NAMALWA (cell line): ENCODE results near the gene TLE3.

Experiments
- DNase-seq: peaks from one replicate; pipeline ENCODE4 v3.0.0-alpha.2; 2015; ENCODE audit warnings: low spot score

The TLE3 gene

GRCh38 chr15:70082281-70082900, 15.3 kb downstream of the TLE3 start:
- DNase-seq: no peak

DNA sequence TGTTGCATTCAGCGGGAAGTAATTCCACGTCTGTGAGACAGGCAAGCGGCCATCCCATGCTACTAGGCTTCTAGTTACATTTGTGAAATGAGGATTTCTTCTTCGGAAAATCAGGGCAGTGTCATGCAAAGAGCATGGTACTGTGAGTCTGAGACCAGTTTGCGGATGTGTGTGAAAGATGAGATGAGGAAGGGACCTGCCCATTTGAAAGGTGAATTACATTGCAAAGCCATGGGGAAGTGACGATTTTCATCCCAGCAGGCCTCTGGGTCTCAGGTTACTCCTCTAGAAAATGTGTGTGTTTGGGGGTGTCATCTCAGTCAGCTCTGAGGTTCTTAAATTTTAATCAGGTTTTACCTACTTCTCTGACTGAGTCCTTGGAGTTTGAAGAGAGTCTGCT, 16.1 kb downstream of the TLE3 start:
- no peak for DNase-seq

DNA sequence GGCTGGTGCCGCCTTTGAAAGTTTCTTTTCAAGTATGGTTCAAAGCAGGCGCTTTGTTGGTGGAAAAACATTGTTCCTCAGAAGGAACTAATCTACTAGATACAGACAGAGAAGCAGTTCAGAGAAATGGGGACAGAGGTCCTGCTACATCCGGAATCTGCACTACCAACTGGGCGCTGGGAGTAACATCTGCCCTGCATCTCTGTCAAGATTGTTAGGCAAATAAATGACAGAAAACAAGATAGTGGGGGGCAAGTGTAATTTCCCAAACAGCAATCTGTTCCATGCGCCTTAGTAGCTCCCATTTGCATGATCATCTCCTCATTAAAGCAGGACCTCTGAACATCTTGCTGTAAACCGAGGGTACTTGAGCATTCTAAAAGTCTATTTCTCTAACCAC, 17.4 kb downstream of the TLE3 start:
- DNase-seq: no peak

GRCh38 chr15:70079888-70080287, 17.8 kb downstream of the TLE3 start:
- no peak for DNase-seq

DNA sequence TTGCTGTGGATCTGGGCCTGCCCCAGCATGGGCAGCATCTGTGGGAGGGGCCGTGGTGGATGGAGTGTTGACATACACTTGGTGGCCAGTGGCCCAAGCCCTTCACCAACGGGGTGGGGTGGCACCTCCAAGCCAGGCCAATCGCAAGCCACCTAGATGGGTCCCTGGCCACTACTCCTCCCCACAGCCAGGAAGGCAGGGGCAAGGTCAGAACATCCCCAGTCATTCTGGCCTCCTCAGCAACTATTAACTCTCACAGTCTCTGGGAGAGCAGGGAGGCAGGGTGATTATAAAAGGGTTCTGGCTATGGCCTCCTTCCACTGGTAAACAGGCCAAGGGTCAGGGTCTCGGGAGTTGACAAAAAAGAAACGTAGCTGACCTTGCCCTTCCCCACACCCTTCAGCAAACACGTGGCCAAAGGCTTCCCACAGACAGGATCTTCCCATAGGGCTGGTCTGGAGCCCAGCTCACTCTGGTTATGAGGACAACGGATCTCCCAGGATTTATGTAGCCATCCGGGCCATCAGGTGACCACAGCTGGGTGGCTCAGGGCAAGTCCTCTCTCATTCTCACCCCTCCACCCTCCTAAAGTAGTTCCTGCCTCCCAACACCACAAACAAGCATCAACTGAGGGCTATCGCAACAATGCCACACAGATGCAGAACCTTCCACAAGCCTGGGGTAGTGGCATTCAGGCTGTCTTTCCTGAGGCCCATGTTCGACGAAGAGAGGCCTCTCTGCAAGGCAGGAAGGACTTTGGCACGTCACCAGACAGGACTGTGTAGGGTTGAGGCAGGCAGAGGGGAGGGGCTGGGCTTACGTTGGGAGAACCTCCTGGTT, 18.9 kb downstream of the TLE3 start:
- no peak for DNase-seq

DNA sequence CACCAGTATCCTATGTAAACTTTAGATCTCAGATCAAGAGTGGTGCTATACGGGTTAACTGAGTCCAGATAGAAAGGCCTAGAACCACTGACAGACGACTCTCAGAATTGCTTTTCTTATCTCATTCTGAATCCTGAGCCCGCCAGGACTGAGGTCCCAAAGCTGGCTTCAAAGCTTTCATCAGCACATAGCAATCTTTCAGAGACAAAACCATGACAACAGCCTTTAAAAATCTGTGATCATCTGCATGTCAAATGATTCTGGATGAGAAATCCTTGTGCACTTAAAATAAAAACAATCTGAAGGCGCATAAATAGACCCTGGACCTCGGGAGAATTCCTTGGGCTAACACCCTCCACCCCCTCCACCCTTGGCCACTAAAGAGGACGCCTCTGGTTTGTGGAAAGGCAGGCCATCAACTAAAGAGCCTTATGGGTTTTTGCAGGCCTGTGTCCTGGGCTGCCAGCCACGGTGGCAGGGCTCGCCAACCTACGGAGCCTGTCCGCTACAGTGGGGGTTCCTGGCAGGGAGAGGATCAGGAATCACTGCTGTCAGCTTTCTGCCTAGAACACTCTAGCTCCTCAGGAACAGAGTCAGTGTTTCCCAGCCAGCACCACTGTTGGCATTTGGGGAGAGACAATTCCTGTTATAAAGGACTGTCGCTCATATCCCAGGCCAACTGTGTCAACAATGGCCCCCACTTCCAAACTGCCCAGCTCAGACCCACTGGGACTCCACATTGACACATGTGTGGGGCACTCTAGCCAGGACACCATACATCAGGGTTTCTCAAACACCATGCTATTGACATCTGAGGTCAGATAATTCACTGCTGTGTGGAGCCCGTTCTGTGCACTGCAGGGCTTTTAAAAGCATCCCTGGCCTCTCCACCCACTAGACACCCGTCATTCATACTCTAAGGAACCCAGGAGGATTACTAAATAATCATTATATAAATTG, 20.2 kb downstream of the TLE3 start:
- DNase-seq: no peak

GRCh38 chr15:70074380-70074779, 23.3 kb downstream of the TLE3 start:
- no peak for DNase-seq

DNA sequence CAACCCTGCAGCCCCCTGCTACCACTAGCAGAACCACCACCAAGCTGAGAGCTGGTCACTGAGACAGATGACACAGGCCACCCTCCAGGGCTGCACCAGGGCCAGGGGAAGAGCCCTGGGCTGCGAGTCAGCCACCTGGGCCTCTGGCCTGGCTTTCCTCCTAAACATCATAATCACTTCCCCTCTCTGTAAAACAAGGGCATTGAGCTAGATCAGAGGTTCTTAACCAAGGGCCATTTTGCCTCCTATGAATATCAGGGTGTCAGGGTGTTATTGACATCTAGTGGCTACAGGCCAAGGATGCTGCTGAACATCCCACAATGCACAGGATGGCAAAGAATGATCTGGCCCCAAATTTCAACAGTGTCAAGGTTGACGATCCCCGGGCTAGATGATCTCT, 25.2 kb downstream of the TLE3 start:
- DNase-seq: no peak

DNA sequence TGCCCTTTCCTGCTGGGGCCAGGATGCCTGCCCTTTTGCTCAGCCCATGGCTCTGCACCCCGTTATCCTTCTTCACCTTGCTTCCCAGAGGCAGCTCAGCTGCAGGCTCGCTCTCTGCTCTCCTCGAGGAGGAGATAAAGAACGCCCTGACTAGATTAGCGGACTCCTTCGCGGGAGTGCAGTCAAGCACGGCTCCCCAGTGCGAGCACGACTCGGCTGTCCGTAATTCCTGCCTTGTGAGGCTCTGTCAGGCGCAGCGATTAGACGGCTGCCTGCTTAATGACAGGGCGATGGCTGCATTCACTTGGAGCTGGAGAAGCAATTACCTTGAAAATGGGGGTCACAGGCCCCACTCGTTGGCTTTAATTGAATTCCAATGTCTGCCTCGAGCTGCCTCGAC, 25.9 kb downstream of the TLE3 start:
- DNase-seq: no peak

DNA sequence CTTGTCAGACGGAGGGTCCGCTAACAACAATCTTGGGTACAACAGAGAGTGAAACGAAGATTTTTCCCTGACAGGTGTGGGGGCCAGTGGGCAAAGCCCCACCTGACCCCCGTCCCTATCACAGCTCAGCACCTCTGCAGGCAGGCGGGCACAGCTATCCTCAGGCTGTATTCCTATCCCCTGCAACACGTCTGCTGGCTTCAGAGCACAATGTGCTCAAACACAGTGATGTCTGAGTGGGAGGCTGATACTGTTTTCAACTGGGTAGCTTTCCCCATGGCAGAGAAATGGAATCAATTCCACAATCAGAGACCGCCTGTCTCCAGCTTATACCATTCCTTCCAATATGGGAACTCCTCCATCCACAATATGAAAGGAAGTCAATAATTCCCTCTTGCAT, 28.0 kb downstream of the TLE3 start:
- DNase-seq: no peak

DNA sequence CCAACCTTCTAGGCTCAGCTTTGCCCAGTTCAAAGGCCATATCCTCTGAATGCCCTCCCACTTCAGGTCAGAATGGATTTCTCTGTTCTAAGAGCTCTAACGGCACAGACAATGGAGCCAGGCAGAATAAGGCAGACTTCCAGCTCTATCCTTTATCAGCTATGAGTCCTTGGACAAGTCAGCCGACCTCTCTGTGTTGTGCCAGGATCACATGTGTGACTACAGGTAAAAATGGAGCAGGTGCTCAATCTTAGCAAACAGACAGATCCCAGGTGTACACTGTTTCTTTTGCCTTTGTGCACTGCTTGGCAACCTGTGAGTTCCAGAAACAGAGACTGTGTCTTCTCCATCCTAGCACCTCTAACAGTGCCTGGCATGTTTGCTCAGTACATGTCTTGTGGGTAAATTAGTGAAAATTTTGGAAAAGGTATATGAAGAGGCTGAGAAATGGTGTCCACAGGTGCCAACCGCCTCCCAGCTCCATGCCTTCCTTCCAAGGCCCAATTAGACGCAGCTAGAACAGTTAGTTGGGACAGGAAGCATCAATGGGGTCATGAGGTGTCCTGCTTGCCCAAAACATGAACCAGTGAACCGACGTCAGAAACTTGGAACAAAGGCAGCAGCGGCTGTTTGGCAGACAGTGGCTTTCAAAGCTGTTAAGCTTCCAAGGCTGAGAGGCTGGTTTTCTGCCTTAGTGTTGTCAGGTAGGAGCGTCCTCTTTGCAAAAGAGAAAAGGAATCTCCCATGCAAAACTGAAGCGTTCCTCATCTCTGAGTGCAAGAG, 28.7 kb downstream of the TLE3 start:
- no peak for DNase-seq

DNA sequence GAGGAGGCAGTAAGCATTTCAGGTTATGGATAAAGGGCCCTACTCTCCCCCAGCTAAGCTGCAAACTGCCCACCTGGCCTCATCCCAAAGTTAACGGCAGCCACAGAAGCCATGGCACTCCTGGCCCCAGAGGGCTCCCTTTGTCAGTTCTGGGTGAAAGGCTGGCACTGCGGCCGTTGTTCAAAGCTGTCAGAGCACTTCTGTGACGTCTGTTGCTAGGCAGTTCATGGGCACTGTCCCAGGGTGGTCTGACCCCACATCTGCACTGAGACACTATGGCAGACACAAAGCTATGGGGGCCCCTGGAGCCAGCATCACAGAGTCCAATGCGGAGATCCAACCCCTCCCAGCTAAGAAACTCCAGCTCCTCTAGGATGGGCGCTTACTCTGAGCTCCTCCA, 30.0 kb downstream of the TLE3 start:
- no peak for DNase-seq

DNA sequence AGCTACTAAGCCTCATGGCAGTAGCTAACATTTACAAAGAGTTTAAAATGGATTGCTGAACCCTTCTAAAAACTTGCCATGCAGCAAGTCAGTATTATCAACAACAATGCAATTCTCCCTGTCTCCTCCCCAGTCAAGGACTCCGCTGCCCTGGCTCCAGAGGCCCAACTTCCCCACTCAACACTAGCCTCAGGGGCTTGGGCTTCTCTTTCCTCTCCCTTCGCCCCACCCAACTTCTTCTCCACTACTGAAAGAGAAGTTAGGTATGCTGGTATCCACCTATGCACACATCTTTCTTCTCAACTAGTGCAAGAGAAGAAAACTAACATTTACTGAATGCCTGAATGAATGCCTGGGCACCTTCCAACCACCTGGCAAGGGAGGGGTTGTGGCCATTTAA, 30.7 kb downstream of the TLE3 start:
- no peak for DNase-seq

- DNase-seq: no peak
Observed at GRCh38 chr15:70066447-70066846, 31.3 kb downstream of the TLE3 start.

DNA sequence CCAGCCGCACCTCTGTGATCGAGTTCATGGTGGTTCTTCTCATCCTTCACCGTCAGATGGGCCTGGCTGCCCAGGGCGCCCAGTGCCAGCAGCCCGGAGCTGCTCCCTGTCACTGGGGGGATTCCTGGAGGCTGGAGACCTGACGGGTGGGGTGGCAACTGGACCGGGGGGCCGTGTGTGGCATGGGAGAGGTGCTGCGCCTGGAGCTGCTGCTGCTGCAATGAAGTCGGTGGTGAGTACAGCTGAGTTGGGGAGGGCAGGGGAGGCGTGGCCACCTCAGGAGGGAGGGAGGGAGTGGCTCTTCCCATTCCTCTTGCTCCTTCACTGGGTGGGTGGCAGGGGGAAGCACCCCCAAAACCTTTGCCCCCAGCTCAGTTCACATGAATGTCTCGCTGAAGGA, 31.7 kb downstream of the TLE3 start:
- DNase-seq: no peak

GRCh38 chr15:70065006-70065722, 32.6 kb downstream of the TLE3 start:
- DNase-seq: no peak

- DNase-seq: no peak
Observed at GRCh38 chr15:70064441-70064840, 33.3 kb downstream of the TLE3 start.

DNA sequence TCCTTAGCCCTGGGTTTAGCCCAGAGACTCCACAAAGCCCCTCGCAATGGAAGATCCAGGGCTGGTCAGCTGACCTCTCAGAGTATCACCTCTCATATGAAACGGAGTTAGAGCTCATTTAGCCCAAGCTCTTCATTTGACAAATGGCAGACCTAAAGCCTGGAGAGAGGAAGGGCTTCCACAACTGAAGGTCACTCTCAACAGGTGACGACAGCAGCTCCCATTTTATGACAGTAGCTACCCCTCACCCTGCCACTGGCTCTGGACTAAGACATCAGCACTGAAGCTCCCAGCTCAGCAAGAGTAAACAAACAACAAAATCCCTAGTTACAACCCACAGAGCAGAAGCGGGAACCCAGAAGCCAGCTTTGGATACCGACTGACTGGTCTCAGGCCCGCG, 33.7 kb downstream of the TLE3 start:
- no peak for DNase-seq

- no peak for DNase-seq
Observed at GRCh38 chr15:70063261-70063925, 34.3 kb downstream of the TLE3 start.

DNA sequence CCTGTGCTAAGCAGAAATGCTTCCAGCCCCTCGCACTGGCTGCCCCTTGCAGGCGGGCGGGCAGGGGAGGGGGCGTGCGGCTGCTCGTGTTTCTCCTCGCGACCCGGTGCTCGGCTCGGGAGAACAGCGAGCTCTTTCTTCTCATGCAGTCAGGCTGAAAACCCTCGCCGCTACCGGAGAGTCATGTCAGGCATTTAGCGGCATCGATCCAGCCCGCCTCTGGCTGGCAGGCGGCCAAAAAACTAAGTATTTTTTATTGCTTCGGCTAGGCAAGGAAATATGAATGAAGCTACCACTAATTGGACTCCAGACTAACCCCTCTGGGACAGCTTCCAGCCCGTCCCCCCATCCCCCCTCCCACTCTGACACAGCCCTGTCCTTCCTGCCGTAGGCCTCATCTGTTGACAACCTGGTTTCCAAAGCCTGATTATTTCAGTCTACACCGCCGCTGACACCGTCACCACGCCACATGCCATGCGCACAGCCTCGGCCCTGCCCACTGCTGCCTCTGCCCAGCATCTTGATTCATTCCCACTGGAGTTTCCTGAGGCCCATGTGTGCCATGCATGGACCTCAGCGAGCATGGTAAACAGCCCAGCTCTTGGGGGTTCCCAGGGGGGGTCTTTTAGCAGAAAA, 35.3 kb downstream of the TLE3 start:
- no peak for DNase-seq
